HPDE6-E6E7 (cell line): ENCODE results near the gene MYRF.

Experiments
- DNase-seq: peaks from one replicate; pipeline ENCODE4 v3.0.0; 2011; ENCODE audit warnings: missing footprints; ENCODE audit errors: extremely low spot score

MYRF gene

GRCh38 chr11:61752117-61752924, at the start of gene MYRF:
Gene MYRF, plus strand, starts transcription at chr11:61752636. Its CDS starts 109 bp downstream, at chr11:61752745.
- DNase-seq, result no peak

- DNase-seq, result no peak
These were observed 49.6 kb upstream of the MYRF start for GRCh38 chr11:61702701-61703312.

GRCh38 chr11:61704838-61705237, 47.6 kb upstream of the MYRF start:
- no peak for DNase-seq

GRCh38 chr11:61706452-61707400, 45.7 kb upstream of the MYRF start:
- no peak for DNase-seq

GRCh38 chr11:61707574-61707973, 44.9 kb upstream of the MYRF start:
- no peak for DNase-seq

GRCh38 chr11:61709110-61709509, 43.3 kb upstream of the MYRF start:
- DNase-seq, result no peak

- no peak for DNase-seq
These were observed 42.9 kb upstream of the MYRF start for GRCh38 chr11:61709572-61709971.

- DNase-seq, result no peak
These were observed 42.4 kb upstream of the MYRF start for GRCh38 chr11:61710019-61710418.

GRCh38 chr11:61711037-61711436, 41.4 kb upstream of the MYRF start:
- DNase-seq, result no peak

- no peak for DNase-seq
These were observed 40.9 kb upstream of the MYRF start for GRCh38 chr11:61711498-61711897.

- no peak for DNase-seq
These were observed 40.1 kb upstream of the MYRF start for GRCh38 chr11:61712314-61712713.

GRCh38 chr11:61712846-61713245, 39.6 kb upstream of the MYRF start:
- DNase-seq, result no peak

GRCh38 chr11:61713464-61713863, 39.0 kb upstream of the MYRF start:
- DNase-seq, result no peak

- DNase-seq, result no peak
These were observed 38.5 kb upstream of the MYRF start for GRCh38 chr11:61713906-61714305.

GRCh38 chr11:61714316-61714715, 38.1 kb upstream of the MYRF start:
- DNase-seq, result no peak

GRCh38 chr11:61714916-61715315, 37.5 kb upstream of the MYRF start:
- DNase-seq, result no peak

GRCh38 chr11:61715867-61716266, 36.6 kb upstream of the MYRF start:
- DNase-seq, result no peak

GRCh38 chr11:61716478-61717285, 35.8 kb upstream of the MYRF start:
- DNase-seq, result no peak

- no peak for DNase-seq
These were observed 35.0 kb upstream of the MYRF start for GRCh38 chr11:61717286-61718033.

- DNase-seq, result no peak
These were observed 34.3 kb upstream of the MYRF start for GRCh38 chr11:61718046-61718531.
